HG02588 (cell line): ENCODE results near the gene GNAS.

Experiments
- ATAC-seq: cut with Tn5 transposase; IDR thresholded peaks from one replicate; pipeline ENCODE4 v1.9.1; 2021; ENCODE audit warnings: mild to moderate bottlenecking, moderate library complexity; ENCODE audit not compliant: unreplicated experiment

GNAS gene

DNA sequence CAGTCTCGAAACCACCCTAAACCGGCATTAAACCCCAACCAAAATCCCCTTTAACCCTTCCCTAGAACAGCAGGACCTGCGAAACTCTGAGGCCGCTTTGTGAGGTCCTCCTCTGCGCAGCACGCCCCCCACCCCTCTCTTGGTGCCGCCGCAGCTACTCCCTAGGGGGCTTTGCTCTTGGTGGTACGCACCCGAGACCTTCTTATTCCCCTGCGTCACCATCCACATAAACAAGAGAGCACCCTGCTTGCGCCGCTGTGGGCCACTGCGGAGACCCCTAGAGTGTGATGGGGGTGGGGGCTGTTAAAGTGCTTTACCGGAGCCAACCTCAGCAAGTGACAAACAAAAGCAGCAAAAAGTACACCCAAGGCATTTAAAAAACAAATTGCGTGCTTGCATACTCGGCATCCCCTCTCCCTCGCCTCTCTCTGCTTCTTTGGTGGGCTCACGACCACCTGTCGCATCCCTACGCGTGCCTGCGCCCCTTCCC, 502 bp upstream of the GNAS start:
- ATAC-seq: no peak

- no peak for ATAC-seq
Measured at GRCh38 chr20:58853466-58853865, 950 bp downstream of the GNAS start.

DNA sequence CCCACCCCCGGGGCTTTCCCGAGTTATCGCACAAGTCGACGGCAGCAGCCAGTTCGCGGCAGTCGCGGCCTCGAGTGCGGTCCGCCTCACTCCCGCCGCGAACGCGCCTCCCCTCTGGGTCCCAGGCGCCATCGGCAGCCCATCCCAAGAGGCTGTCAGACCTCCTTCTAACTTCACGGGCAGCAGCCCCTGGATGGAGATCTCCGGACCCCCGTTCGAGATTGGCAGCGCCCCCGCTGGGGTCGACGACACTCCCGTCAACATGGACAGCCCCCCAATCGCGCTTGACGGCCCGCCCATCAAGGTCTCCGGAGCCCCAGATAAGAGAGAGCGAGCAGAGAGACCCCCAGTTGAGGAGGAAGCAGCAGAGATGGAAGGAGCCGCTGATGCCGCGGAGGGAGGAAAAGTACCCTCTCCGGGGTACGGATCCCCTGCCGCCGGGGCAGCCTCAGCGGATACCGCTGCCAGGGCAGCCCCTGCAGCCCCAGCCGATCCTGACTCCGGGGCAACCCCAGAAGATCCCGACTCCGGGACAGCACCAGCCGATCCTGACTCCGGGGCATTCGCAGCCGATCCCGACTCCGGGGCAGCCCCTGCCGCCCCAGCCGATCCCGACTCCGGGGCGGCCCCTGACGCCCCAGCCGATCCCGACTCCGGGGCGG, 1.6 kb downstream of the GNAS start:
- no peak for ATAC-seq

DNA sequence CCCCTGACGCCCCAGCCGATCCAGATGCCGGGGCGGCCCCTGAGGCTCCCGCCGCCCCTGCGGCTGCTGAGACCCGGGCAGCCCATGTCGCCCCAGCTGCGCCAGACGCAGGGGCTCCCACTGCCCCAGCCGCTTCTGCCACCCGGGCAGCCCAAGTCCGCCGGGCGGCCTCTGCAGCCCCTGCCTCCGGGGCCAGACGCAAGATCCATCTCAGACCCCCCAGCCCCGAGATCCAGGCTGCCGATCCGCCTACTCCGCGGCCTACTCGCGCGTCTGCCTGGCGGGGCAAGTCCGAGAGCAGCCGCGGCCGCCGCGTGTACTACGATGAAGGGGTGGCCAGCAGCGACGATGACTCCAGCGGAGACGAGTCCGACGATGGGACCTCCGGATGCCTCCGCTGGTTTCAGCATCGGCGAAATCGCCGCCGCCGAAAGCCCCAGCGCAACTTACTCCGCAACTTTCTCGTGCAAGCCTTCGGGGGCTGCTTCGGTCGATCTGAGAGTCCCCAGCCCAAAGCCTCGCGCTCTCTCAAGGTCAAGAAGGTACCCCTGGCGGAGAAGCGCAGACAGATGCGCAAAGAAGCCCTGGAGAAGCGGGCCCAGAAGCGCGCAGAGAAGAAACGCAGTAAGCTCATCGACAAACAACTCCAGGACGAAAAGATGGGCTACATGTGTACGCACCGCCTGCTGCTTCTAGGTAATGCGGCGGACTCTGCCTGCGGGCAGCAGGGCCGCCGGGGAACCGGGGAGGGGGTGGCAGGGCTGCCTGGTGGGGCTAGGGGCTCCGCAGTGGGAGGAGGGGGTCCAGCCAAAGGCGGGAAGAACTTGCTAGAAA, 2.3 kb downstream of the GNAS start:
- no peak for ATAC-seq

GRCh38 chr20:58855506-58856389, 3.2 kb downstream of the GNAS start:
- ATAC-seq: no peak

DNA sequence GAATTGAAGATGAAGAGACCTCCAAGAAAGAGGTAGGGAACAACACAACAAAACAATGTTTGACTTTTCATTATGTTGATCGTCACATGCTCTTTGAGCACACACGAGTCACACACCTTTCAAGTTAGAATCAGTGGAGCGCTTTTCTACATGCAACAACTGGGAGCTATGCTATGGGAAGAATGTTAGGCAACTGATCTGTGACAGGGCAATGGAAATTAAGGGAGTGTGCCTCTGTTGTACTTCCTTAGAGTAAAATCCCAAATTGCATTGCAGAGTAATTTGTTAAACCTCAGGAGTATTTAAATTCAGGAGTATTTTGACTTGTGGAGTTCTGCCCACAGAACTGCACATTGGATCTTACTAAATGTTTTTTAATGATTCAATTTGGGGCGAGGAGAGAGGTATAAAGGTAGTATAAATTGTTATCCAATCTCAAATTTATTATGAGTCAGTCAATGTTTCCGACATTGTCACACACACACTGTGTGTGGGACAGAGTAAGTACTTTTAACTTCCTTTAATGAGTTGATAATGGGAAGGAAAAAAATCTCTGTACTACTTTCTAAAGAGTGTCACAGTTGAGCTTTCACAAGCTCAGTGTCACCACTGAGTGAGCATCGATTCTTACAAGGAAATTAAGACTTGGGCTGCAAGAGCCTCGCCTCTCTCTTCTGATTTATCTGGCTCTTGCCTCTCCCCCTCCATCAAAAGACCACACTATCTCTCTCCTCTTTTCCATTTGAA, 10.7 kb downstream of the GNAS start:
- ATAC-seq: no peak

- ATAC-seq: no peak
Measured at GRCh38 chr20:58864346-58864745, 11.8 kb downstream of the GNAS start.

GRCh38 chr20:58865843-58866242, 13.3 kb downstream of the GNAS start:
- ATAC-seq: no peak

DNA sequence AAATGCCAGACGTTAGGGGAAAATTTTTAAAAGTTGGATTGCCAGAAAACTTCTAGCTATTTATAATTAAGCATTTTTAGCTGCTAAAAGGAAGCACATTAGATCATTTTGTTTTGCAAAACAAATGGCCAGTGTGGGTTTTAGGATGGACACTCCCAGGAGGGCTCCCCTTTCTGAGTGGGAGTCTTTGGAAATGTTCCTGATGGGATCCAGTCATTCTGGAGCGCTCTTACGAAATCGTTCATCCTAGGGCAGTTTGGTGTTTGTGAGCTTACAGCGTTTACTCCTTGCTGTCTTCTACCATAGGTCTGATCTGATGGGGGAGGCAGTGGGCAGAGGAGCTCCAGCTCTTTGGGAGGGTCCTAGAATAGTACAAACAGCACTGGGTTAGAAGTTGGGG, 14.7 kb downstream of the GNAS start:
- no peak for ATAC-seq

DNA sequence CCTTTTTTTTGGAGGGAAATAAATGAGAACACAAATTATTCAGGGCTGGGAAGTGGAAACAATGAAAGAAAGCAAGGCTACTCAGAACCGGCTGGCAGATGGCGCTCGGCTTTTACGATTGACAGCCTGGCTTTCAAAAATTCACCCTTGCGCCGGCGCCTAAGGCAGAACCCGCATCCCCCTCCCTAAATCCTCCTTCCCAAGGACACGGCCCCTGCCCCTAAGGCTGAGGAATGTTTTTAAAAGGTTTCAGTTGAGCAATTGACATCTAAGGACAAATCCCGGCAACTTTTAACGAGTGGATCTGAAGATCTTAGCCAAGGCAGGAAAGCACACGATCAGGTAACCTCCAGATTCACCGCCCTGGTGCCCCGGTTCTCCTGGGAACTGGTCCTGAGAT, 16.3 kb downstream of the GNAS start:
- ATAC-seq: no peak

DNA sequence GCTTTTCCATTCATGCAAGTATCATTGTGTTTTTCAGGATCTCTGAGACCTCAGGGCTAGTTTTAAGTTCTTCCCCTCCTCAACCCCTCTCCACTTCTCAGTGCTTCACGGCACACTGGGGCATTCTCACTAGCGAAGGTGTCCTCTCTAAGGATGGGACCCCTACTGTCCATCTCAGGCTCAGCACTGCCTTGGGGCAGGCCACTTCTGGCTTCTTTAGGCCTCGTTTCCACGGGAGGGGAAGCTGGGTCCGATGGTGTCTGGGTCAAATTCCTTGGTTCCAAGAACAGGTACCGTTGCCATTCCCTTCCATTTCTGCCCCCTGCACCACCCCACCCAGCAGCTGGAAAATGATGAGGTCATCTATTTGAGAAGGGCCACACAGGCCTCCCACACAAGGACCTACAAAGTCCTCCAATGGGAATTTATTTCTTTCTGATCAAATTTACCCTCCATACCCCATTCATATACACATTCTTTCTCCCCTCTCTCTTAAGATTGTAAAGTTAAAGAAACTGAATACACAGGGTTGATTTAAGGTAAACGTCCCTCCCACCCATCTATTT, 17.2 kb downstream of the GNAS start:
- ATAC-seq: no peak

GRCh38 chr20:58870293-58871014, 17.9 kb downstream of the GNAS start:
- no peak for ATAC-seq

DNA sequence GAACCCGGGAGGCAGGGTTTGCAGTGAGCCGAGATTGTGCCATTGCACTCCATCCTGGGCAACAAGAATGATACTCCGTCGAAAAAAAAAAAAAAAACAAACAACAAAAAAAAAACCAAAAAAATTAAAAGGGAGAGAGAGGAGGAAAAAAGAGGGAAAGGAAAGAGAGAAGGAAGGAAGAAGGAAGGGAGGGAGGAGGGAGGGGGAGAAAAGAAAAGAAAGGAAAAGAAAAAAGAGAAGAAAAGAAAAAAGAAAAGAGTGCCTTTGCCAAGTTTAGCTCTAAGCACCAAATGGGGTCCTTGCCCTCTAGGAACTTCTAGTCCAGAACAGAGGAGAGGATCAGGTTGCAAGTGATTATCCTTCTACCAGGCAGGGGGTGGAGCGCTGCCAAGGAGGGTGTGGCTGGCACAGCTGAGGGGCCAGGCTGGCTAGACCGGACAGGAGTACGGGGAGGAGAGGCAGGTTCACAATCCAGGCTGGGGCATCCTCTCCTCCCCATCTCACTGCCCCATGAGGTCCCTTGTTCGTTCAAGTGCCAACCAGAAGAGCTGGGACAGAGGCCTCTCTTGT, 19.1 kb downstream of the GNAS start:
- ATAC-seq: no peak

GRCh38 chr20:58874469-58874868, 22.0 kb downstream of the GNAS start:
- ATAC-seq: no peak

DNA sequence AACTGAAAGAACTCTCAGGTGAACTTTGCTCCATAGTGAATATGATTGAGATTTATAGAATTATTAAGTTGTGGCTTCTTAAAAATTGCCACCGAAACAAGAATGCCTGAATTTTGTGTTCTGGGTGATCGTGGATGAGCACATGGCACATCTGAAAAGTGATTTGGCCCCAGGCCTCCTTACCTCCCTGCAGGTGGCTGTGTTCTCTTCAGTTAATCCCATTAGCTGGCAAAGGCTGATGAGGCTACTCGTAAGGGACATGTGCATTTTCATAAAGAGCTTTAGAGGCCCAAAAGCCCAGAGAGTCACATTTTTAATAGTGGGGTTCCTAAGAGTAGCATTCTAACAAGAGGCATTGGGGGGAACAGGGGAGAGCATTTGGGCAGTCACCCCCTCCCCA, 22.6 kb downstream of the GNAS start:
- ATAC-seq: no peak

- ATAC-seq: no peak
Measured at GRCh38 chr20:58875541-58876134, 23.1 kb downstream of the GNAS start.

- ATAC-seq: no peak
Measured at GRCh38 chr20:58876437-58876836, 23.9 kb downstream of the GNAS start.

- no peak for ATAC-seq
Measured at GRCh38 chr20:58877050-58877975, 24.8 kb downstream of the GNAS start.
